ENCODE measurements around the gene GUCY1B1.
A peak's percentile ranks its signal among the peaks of the same experiment; 100 is the strongest.
"Not testable (repeated sequence)": the region's sequence is repeated elsewhere in the genome, so short reads cannot be mapped to it uniquely, and the experiment has no call there.

GUCY1B1 gene

GRCh38 chr4:155784637-155785036 lies 25.8 kb downstream of the GUCY1B1 start:
- TF ChIP-seq, protein P1, sequence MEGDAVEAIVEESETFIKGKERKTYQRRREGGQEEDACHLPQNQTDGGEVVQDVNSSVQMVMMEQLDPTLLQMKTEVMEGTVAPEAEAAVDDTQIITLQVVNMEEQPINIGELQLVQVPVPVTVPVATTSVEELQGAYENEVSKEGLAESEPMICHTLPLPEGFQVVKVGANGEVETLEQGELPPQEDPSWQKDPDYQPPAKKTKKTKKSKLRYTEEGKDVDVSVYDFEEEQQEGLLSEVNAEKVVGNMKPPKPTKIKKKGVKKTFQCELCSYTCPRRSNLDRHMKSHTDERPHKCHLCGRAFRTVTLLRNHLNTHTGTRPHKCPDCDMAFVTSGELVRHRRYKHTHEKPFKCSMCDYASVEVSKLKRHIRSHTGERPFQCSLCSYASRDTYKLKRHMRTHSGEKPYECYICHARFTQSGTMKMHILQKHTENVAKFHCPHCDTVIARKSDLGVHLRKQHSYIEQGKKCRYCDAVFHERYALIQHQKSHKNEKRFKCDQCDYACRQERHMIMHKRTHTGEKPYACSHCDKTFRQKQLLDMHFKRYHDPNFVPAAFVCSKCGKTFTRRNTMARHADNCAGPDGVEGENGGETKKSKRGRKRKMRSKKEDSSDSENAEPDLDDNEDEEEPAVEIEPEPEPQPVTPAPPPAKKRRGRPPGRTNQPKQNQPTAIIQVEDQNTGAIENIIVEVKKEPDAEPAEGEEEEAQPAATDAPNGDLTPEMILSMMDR (IDR thresholded peaks at IDR 0.05; ENCODE audit: low read depth, low read length), result no peak

GRCh38 chr4:155785828-155786227 lies 27.0 kb downstream of the GUCY1B1 start:
- TF ChIP-seq, protein P1 (IDR thresholded peaks at IDR 0.05; ENCODE audit: low read depth, low read length), result no peak
- no peak overlapping the region for H3K4me3 ChIP-seq (ENCODE audit: low read depth, low read length)

More at GRCh38 chr4:155784637-155785036, 25.8 kb downstream of the GUCY1B1 start:
- no peak overlapping the region for H3K4me3 ChIP-seq (ENCODE audit: low read depth, low read length)

DNA sequence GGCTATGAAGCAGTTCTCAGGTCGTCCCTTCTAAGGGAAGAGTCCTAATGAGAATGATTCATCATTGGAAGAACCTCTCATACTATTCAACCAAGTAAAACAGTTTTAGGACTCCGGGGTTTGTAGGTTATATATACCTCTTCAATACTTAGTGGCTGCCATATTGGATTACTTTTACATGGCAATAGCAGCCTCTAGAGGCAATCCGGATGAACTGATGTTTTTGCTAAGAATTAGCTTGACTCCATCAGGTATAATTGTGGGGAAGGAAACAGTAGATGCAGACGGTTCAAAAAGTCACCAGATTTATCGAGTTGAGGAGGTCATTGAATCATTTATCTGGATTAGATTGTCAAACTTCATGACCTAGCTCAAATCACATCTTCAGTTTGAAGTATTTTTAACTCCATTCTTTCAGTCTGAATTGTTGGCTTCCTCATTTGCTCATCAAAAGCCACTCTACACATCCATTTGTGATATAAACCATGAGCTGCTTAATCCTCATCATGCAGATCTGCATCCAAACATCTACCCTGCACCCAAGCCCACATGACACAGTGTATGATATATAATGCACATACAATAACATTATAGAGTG lies 28.4 kb downstream of the GUCY1B1 start:
- TF ChIP-seq, protein P1 (IDR thresholded peaks at IDR 0.05; ENCODE audit: low read depth, low read length), result peak; percentile 8; the same call in 1 of the 2 replicates
- H3K4me3 ChIP-seq (ENCODE audit: low read depth, low read length), result no peak overlapping the region

GRCh38 chr4:155789391-155789790 lies 30.6 kb downstream of the GUCY1B1 start:
- TF ChIP-seq, protein P1 (IDR thresholded peaks at IDR 0.05; ENCODE audit: low read depth, low read length), result no peak
- no peak overlapping the region for H3K4me3 ChIP-seq (ENCODE audit: low read depth, low read length)

GRCh38 chr4:155789982-155790381 lies 31.2 kb downstream of the GUCY1B1 start:
- no peak overlapping the region for H3K4me3 ChIP-seq (ENCODE audit: low read depth, low read length)
- TF ChIP-seq, protein P1 (IDR thresholded peaks at IDR 0.05; ENCODE audit: low read depth, low read length), result no peak

DNA sequence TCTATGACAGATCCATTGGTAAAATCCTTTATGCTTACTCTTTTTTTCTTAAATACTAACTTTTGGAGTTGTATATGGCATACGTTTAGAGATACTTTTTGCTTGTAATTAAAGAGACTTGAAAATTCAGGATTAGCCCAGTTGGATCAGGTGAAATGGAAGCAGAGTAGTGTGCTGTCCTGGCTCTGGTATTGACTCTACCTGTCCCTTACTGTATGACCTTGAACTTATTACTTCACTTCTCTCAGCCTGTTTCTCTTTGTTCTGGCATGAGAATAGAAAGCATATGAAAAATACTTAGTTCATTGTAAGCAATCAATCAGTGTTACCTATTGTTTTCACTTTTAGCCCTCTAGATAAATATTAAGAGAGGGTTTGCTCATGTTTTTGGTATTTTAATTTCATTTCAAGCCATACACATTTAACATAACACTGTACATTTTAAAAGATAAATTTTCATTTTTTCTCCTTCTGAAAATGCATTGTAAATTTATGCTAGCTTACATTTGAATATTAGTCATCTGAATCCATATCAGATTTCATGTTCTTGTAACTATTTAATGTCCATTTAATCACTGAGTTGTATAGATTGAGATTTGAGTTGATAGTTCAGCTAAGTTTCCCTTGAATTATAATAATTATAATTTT lies 35.9 kb downstream of the GUCY1B1 start:
- H3K4me3 ChIP-seq (ENCODE audit: low read depth, low read length), result no peak overlapping the region

DNA sequence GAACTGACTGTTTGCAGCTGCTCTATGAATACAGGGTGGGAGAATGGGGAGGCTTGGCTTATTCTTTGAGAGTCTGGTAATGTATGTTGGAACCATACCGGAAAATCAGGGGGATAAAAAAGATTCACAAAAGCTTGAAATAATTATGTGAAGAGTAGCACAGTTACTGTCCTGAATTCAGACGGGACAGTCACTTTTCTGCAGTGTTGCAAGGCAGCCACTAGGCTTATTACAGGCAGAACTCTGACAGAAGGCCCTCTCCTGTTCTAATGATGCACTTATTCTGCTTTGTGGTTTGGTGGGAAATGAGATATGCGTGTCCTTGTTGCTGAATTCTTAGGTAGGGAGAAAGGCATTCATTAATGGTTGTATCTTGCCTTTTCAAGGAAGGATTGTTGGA lies 37.2 kb downstream of the GUCY1B1 start:
- H3K4me3 ChIP-seq (ENCODE audit: low read depth, low read length), result no peak overlapping the region
- TF ChIP-seq, protein P1 (IDR thresholded peaks at IDR 0.05; ENCODE audit: low read depth, low read length), result no peak

More for the DNA sequence above, 35.9 kb downstream of the GUCY1B1 start:
- TF ChIP-seq, protein P1 (IDR thresholded peaks at IDR 0.05; ENCODE audit: low read depth, low read length), result no peak

DNA sequence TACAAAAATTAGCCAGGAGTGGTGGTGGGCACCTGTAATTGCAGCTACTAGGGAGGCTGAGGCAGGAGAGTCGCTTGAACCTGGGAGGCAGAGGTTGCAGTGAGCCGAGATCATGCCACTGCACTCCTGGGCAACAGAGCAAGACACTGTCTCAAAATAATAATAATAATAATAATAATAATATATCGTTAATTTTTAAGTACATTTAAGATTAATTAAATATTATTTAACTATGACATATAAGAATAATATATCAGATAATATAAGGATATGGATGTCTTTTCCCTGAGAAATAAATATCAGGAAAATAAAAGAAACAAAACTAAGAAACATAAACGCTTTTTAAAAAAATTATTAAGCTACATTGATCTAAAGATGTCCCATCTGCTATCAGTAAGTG lies 38.8 kb downstream of the GUCY1B1 start:
- H3K4me3 ChIP-seq (ENCODE audit: low read depth, low read length), result not testable (repeated sequence)
